ENCODE results near the gene ADRB1. TPM values are rescaled to one million over a fixed set of nuclear protein-coding genes. Genes with fewer than 3 reads are reported as not detected.

ADRB1 gene
- total and polyA plus RNA-seq, 2 donors from 2014 or later = 0.72 to 1.4 TPM

DNA sequence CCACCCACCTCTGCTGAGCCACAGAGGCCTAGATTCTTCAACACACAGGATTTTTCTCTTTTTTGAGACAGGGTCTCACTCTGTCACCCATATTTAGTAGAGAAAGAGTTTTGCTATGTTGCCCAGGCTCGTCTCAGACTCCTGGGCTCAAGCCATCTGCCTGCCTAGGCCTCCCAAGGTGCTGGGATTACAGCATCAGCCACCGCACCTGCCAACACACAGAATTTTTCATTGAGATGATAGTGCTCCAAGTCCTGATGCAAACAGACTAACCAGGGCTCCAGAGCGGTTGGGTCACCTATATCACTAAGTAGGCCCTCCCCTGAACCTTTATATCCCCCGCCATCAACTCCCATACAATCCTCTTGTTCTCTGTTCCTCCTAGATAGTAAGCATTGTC lies 24.4 kb upstream of the ADRB1 start:
- DNase-seq = no peak
- H3K4me1 ChIP-seq (ENCODE audit: control insufficient read depth in 2 of 3, insufficient read depth in 2 of 3, low read depth in 1 of 3, low read length in 3 of 3) = no peaks in the 10 kb centered on the region
- H3K4me3 ChIP-seq (ENCODE audit: low read length in 3 of 3) = no peak overlapping the region
- H3K27ac ChIP-seq (ENCODE audit: low read depth in 2 of 2, low read length in 2 of 2) = no peak overlapping the region
- H3K27me3 ChIP-seq (ENCODE audit: control insufficient read depth, insufficient read depth, low read length) = no peaks in the 10 kb centered on the region
- H3K9me3 ChIP-seq (ENCODE audit: control insufficient read depth in 2 of 3, insufficient read depth in 1 of 3, low read length in 3 of 3) = no peaks in the 10 kb centered on the region
- FAIRE-seq = no peak
- intact Hi-C loops (cut with DNase I) = no loop called here
- no peak overlapping the region for H3K9ac ChIP-seq (ENCODE audit: low read length in 3 of 3)
- no peaks in the 10 kb centered on the region for H3K36me3 ChIP-seq (ENCODE audit: control insufficient read depth in 2 of 3, insufficient read depth in 3 of 3, low read length in 3 of 3)
- TF ChIP-seq, protein P1, sequence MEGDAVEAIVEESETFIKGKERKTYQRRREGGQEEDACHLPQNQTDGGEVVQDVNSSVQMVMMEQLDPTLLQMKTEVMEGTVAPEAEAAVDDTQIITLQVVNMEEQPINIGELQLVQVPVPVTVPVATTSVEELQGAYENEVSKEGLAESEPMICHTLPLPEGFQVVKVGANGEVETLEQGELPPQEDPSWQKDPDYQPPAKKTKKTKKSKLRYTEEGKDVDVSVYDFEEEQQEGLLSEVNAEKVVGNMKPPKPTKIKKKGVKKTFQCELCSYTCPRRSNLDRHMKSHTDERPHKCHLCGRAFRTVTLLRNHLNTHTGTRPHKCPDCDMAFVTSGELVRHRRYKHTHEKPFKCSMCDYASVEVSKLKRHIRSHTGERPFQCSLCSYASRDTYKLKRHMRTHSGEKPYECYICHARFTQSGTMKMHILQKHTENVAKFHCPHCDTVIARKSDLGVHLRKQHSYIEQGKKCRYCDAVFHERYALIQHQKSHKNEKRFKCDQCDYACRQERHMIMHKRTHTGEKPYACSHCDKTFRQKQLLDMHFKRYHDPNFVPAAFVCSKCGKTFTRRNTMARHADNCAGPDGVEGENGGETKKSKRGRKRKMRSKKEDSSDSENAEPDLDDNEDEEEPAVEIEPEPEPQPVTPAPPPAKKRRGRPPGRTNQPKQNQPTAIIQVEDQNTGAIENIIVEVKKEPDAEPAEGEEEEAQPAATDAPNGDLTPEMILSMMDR (IDR thresholded peaks at IDR 0.05; ENCODE audit: borderline replicate concordance, extremely low read depth, insufficient read depth) = no peak

DNA sequence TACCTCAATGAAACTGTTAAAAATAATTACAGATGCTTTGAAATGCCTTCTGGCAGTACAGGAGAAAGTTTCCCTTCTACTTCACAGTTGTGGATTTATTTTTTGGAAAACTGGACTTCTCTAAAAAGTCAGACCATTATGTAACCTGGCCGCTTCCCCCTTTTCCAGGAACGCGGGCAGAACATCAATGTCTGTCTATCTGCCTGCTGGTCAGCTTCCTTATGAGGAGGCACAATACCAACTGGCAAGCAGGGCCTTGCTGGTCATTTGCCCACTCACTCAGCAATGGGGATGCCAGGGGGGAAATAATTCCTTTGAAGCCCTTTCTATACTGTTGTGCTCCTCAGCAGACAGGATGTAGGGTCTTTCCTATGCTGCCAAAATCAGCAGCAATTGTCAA lies 22.5 kb upstream of the ADRB1 start:
- Histone ChIP-seq H3K9ac (ENCODE audit: low read length in 3 of 3) (no peak overlapping the region), H3K27me3 (ENCODE audit: control insufficient read depth, insufficient read depth, low read length) (no peaks in the 10 kb centered on the region), H3K36me3 (ENCODE audit: control insufficient read depth in 2 of 3, insufficient read depth in 3 of 3, low read length in 3 of 3) (no peaks in the 10 kb centered on the region), H3K27ac (ENCODE audit: low read depth in 2 of 2, low read length in 2 of 2) (no peak overlapping the region), H3K4me1 (ENCODE audit: control insufficient read depth in 2 of 3, insufficient read depth in 2 of 3, low read depth in 1 of 3, low read length in 3 of 3) (no peaks in the 10 kb centered on the region), H3K9me3 (ENCODE audit: control insufficient read depth in 2 of 3, insufficient read depth in 1 of 3, low read length in 3 of 3) (no peaks in the 10 kb centered on the region), H3K4me3 (ENCODE audit: low read length in 3 of 3) (no peak overlapping the region)
- DNase-seq (no peak), FAIRE-seq (no peak)
- intact Hi-C loops (cut with DNase I) = no loop called here
- TF ChIP-seq, protein P1 (IDR thresholded peaks at IDR 0.05; ENCODE audit: borderline replicate concordance, extremely low read depth, insufficient read depth) = no peak

DNA sequence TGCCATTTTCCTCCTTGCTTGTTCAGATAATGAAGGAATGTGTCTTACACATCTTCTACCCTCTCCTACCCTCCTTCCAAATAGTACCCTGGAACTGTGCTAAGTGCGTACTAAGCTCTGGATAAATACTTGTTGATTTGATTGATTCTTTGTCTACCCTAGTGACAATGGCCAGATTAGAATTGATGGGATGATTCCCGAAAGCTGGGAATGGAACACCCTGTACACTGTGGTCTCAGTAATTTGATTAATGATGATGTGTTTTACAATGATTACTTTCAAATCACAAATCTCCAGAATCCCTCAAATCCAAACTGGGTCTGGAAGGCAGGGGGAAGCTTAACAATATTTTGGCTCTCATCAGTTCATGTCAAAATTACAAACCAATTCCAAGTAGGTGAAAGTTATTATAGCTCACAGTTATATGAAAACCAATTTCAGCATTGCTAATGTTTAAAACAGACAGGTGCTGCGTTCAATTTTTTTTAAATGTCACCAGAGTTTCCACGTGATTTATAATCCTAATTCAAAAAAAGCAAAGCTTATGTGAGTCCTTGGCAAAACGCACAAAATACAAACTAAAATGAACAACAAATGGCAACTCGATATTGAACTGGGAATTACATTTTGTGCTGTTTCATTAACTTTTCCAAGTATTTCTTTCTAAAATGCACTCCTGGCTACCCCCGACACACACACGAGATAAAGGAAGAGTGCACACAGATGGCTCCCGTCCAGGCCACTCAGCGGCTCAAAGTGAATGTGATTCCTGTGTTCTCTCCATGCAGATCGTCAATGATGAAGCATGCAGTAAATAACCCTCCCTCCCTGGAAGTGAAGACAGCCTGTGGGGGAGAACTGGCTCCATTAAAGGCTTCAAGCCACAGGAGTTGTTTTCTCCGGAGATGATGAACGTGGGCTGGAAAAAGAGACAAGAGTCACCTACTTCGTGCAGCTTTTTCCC lies 21.7 kb upstream of the ADRB1 start:
- no peaks in the 10 kb centered on the region for H3K27me3 ChIP-seq (ENCODE audit: control insufficient read depth, insufficient read depth, low read length)
- TF ChIP-seq, protein P1 (IDR thresholded peaks at IDR 0.05; ENCODE audit: borderline replicate concordance, extremely low read depth, insufficient read depth) = no peak
- H3K4me3 ChIP-seq (ENCODE audit: low read length in 3 of 3) = no peak overlapping the region
- FAIRE-seq (no peak), DNase-seq (peak in 4 of 5 donors; percentile 41 to 84 (median 72))
- no peaks in the 10 kb centered on the region for H3K9me3 ChIP-seq (ENCODE audit: control insufficient read depth in 2 of 3, insufficient read depth in 1 of 3, low read length in 3 of 3)
- no peaks in the 10 kb centered on the region for H3K36me3 ChIP-seq (ENCODE audit: control insufficient read depth in 2 of 3, insufficient read depth in 3 of 3, low read length in 3 of 3)
- no peak overlapping the region for H3K9ac ChIP-seq (ENCODE audit: low read length in 3 of 3)
- no peak overlapping the region for H3K27ac ChIP-seq (ENCODE audit: low read depth in 2 of 2, low read length in 2 of 2)
- intact Hi-C loops (cut with DNase I) = no loop called here
- H3K4me1 ChIP-seq (ENCODE audit: control insufficient read depth in 2 of 3, insufficient read depth in 2 of 3, low read depth in 1 of 3, low read length in 3 of 3) = no peaks in the 10 kb centered on the region
